ENCODE results near the gene GRK5. TPM values are rescaled to one million over a fixed set of nuclear protein-coding genes. Genes with fewer than 3 reads are reported as not detected.

The GRK5 gene
- total RNA-seq, 1 experiment from 2014 or later = 4.8 TPM

DNA sequence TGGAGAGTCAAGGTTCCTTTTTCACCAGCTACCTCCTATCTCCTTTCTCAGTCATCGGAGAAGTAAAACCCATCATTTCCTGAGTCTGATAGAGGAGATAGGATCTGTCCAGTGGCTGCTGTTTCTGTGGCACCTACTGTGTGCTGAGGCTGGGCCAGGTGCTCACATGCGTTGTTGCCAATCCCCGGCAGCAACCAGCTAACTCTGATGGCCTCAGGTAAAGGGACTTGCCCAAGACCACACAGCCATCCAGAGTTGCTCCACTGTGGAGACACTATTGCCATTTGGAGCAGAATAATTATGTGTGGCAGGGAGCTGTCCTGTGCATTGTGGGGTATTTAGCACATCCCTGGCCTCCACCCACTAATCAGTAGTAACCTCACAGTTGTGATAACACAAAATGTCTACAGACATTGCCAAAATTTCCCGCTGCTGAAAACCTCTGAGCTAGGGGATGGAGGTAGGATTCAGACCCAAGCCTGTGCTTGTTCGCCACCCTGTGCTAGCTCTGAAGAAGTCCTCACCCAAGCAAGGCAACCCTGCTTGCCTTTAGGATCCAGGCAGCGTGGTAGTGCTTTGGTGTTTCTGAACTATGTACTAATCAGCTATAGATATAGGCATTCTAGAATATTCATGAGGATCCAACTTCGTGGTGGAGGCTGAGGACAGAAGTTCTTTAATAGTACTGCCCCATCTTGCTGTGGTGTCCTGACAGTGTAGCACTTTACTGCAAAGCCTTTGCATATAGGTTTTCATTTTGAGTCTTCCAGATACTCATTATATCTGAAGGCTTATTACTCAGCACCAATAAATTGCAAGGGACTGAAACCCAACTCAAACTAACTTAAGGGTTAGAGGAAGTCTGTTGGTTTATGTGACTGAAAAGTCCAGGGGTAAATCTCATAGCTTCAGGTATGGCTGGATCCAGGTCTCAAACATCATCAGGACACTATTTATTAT, 164.6 kb downstream of the GRK5 start:
- no TSS peak for BruUV-seq (replicated peaks)
- H3K9me3 ChIP-seq (ENCODE audit: insufficient read depth, low read depth) = no peaks in the 10 kb centered on the region
- H3F3A ChIP-seq (ENCODE audit: insufficient read depth, low read depth) = no peaks in the 10 kb centered on the region
- no peaks in the 10 kb centered on the region for H3K79me2 ChIP-seq (ENCODE audit: low read depth)
- DNase-seq = no peak
- no peaks in the 10 kb centered on the region for H3K36me3 ChIP-seq (ENCODE audit: low read depth)
- H3K4me3 ChIP-seq = no peak overlapping the region
- TF ChIP-seq, protein P1, sequence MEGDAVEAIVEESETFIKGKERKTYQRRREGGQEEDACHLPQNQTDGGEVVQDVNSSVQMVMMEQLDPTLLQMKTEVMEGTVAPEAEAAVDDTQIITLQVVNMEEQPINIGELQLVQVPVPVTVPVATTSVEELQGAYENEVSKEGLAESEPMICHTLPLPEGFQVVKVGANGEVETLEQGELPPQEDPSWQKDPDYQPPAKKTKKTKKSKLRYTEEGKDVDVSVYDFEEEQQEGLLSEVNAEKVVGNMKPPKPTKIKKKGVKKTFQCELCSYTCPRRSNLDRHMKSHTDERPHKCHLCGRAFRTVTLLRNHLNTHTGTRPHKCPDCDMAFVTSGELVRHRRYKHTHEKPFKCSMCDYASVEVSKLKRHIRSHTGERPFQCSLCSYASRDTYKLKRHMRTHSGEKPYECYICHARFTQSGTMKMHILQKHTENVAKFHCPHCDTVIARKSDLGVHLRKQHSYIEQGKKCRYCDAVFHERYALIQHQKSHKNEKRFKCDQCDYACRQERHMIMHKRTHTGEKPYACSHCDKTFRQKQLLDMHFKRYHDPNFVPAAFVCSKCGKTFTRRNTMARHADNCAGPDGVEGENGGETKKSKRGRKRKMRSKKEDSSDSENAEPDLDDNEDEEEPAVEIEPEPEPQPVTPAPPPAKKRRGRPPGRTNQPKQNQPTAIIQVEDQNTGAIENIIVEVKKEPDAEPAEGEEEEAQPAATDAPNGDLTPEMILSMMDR (conservative IDR thresholded peaks at IDR 0.05) = no peak
- TF ChIP-seq EZH2 (IDR thresholded peaks at IDR 0.05; ENCODE audit: low read depth) = no peak
- CTCF ChIA-PET = no interaction called here
- no peaks in the 10 kb centered on the region for H3K9me2 ChIP-seq (ENCODE audit: insufficient read depth)
- no peaks in the 10 kb centered on the region for H3K4me1 ChIP-seq (replicated peaks; ENCODE audit: insufficient read depth)
- no peaks in the 10 kb centered on the region for H3K27me3 ChIP-seq (ENCODE audit: insufficient read depth, low read depth)
- no peak overlapping the region for H3K27ac ChIP-seq
- POLR2A ChIA-PET (ENCODE audit: unreplicated experiment) = interaction anchor here (0.5 kb wide), 1 partner anchor 37 kb away, joined by 3 read pairs; no protein-coding TSS in a partner anchor
- H2AFZ ChIP-seq = no peak overlapping the region
- intact Hi-C loops (cut with micrococcal nuclease; ENCODE audit: unreplicated experiment) = no loop called here
- no peaks in the 10 kb centered on the region for H4K20me1 ChIP-seq (ENCODE audit: insufficient read depth)
- no peak overlapping the region for H3K4me2 ChIP-seq

DNA sequence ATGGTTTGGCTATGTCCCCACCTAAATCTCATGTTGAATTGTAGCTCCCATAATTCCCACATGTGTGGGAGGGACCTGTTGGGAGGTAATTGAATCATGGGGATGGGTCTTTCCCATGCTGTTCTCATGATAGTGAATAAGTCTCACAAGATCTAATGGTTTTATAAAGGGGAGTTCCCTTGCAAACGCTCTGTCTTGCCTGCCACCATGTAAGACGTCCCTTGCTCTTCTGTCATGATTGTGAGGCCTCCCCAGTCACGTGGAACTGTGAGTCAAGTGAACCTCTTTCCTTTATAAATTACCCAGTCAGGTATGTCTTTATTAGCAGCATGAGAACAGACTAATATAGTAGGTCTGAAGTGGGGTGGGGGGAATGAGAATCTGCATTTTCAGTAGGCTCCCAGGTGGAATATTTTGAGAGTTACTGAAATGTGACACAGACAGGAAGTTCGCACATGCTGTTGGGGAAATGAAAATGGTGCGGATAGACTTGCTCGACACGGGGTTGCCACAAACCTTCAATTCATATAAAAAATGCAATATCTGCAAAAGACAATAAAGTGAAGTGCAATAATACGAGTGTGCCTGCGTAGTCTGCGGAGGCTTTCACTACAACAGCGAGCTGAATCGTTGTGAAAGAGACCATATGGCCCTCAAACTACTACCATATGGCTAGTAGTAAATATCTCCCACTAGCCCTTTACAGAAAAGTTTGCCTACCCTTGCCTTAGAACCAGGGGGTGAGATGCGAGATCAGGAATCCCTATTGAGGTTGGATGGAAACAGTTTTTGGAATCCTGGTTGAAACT, 166.1 kb downstream of the GRK5 start:
- Histone ChIP-seq H2AFZ (no peak overlapping the region), H3K9me3 (ENCODE audit: insufficient read depth, low read depth) (no peaks in the 10 kb centered on the region), H3F3A (ENCODE audit: insufficient read depth, low read depth) (no peaks in the 10 kb centered on the region), H3K9me2 (ENCODE audit: insufficient read depth) (no peaks in the 10 kb centered on the region), H4K20me1 (ENCODE audit: insufficient read depth) (no peaks in the 10 kb centered on the region), H3K4me1 (replicated peaks; ENCODE audit: insufficient read depth) (no peaks in the 10 kb centered on the region), H3K36me3 (ENCODE audit: low read depth) (no peaks in the 10 kb centered on the region), H3K4me2 (no peak overlapping the region), H3K27me3 (ENCODE audit: insufficient read depth, low read depth) (no peaks in the 10 kb centered on the region), H3K4me3 (no peak overlapping the region), H3K79me2 (ENCODE audit: low read depth) (no peaks in the 10 kb centered on the region), H3K27ac (no peak overlapping the region)
- no peak for DNase-seq
- BruUV-seq (replicated peaks) = no TSS peak
- TF ChIP-seq, protein P1 (conservative IDR thresholded peaks at IDR 0.05) = no peak
- no peak for TF ChIP-seq EZH2 (IDR thresholded peaks at IDR 0.05; ENCODE audit: low read depth)
- intact Hi-C loops (cut with micrococcal nuclease; ENCODE audit: unreplicated experiment) = no loop called here
- ChIA-PET POLR2A (ENCODE audit: unreplicated experiment) (no interaction called here), CTCF (no interaction called here)

DNA sequence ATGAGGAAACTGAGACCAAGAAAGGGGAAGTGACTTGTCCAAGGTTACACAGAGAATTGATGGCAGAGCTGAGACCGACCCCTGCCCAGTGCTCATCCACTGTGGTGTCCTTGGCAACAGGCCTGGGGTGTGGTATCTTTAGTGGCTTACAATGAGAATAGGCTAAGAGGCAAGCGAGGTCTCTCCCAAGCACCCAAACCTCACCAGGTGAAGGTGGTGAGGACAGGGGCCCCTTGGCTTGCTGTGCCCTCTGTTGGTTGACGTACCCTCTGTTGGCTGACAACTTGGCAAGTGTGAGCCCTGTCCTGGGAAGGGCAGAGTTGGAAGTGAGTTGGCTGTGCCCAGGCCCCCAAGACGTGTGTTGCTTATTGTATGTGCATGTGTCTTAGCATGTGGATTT, 166.9 kb downstream of the GRK5 start:
- H3K4me3 ChIP-seq = no peak overlapping the region
- H3K79me2 ChIP-seq (ENCODE audit: low read depth) = no peaks in the 10 kb centered on the region
- H2AFZ ChIP-seq = no peak overlapping the region
- H3F3A ChIP-seq (ENCODE audit: insufficient read depth, low read depth) = no peaks in the 10 kb centered on the region
- no peak for TF ChIP-seq EZH2 (IDR thresholded peaks at IDR 0.05; ENCODE audit: low read depth)
- TF ChIP-seq, protein P1 (conservative IDR thresholded peaks at IDR 0.05) = no peak
- H3K9me3 ChIP-seq (ENCODE audit: insufficient read depth, low read depth) = no peaks in the 10 kb centered on the region
- H4K20me1 ChIP-seq (ENCODE audit: insufficient read depth) = no peaks in the 10 kb centered on the region
- H3K4me1 ChIP-seq (replicated peaks; ENCODE audit: insufficient read depth) = no peaks in the 10 kb centered on the region
- BruUV-seq (replicated peaks) = no TSS peak
- H3K36me3 ChIP-seq (ENCODE audit: low read depth) = no peaks in the 10 kb centered on the region
- no peak overlapping the region for H3K4me2 ChIP-seq
- H3K27me3 ChIP-seq (ENCODE audit: insufficient read depth, low read depth) = no peaks in the 10 kb centered on the region
- no peak for DNase-seq
- CTCF ChIA-PET = no interaction called here
- H3K9me2 ChIP-seq (ENCODE audit: insufficient read depth) = no peaks in the 10 kb centered on the region
- POLR2A ChIA-PET (ENCODE audit: unreplicated experiment) = no interaction called here
- intact Hi-C loops (cut with micrococcal nuclease; ENCODE audit: unreplicated experiment) = no loop called here
- no peak overlapping the region for H3K27ac ChIP-seq

Measured in PC-9 (cell line).